GM18867 (cell line): Measurements from ENCODE around the gene LIN52.
A peak's percentile ranks its signal among the peaks of the same experiment; 100 is the strongest.

Source experiments
- ATAC-seq: cut with Tn5 transposase; IDR thresholded peaks from one replicate; pipeline ENCODE4 v1.9.1; 2021; ENCODE audit warnings: mild to moderate bottlenecking, moderate library complexity; ENCODE audit not compliant: unreplicated experiment

The LIN52 gene

GRCh38 chr14:74084277-74085046 is at the start of gene LIN52, which contains the start of gene ALDH6A1:
TSS of gene LIN52 (plus strand) at chr14:74084956. CDS start at chr14:74084975, 19 bp downstream.
TSS of gene ALDH6A1 (minus strand) at chr14:74084453. CDS start at chr14:74084394, 59 bp downstream.
- peak; percentile 90 for ATAC-seq

GRCh38 chr14:74035556-74035955 is 49.2 kb upstream of the LIN52 start:
- ATAC-seq: no peak

- no peak for ATAC-seq
Measured at GRCh38 chr14:74038020-74038859, 46.5 kb upstream of the LIN52 start.

GRCh38 chr14:74042296-74042695 is 42.5 kb upstream of the LIN52 start:
- no peak for ATAC-seq

GRCh38 chr14:74045522-74045921 is 39.2 kb upstream of the LIN52 start:
- ATAC-seq: no peak

GRCh38 chr14:74048281-74048680 is 36.5 kb upstream of the LIN52 start:
- no peak for ATAC-seq

- no peak for ATAC-seq
Measured at GRCh38 chr14:74049876-74050495, 34.8 kb upstream of the LIN52 start.

- no peak for ATAC-seq
Measured at GRCh38 chr14:74062809-74063150, 22.0 kb upstream of the LIN52 start.

GRCh38 chr14:74064426-74064825 is 20.3 kb upstream of the LIN52 start:
- no peak for ATAC-seq

- ATAC-seq: no peak
Measured at GRCh38 chr14:74064883-74065282, 19.9 kb upstream of the LIN52 start.

GRCh38 chr14:74065746-74066575 is 18.8 kb upstream of the LIN52 start:
- no peak for ATAC-seq

GRCh38 chr14:74077401-74077800 is 7.4 kb upstream of the LIN52 start:
- ATAC-seq: no peak

- ATAC-seq: no peak
Measured at GRCh38 chr14:74080820-74081460, 3.8 kb upstream of the LIN52 start.

- ATAC-seq: no peak
Measured at GRCh38 chr14:74081491-74081890, 3.3 kb upstream of the LIN52 start.

- ATAC-seq: no peak
Measured at GRCh38 chr14:74083161-74083560, 1.6 kb upstream of the LIN52 start.

GRCh38 chr14:74083784-74084276 is 926 bp upstream of the LIN52 start:
- ATAC-seq: peak; percentile 19

GRCh38 chr14:74085047-74085637 is 386 bp downstream of the LIN52 start:
- ATAC-seq: peak; percentile 3

- ATAC-seq: no peak
Measured at GRCh38 chr14:74085828-74086227, 1.1 kb downstream of the LIN52 start.

- ATAC-seq: no peak
Measured at GRCh38 chr14:74089251-74090020, 4.7 kb downstream of the LIN52 start.
